ENCODE data around the gene TMEM54. TPM values are rescaled to one million over a fixed set of nuclear protein-coding genes. Genes with fewer than 3 reads are reported as not detected.

TMEM54 gene
- total RNA-seq, 1 donor from 2014 or later = 42.1 TPM

DNA sequence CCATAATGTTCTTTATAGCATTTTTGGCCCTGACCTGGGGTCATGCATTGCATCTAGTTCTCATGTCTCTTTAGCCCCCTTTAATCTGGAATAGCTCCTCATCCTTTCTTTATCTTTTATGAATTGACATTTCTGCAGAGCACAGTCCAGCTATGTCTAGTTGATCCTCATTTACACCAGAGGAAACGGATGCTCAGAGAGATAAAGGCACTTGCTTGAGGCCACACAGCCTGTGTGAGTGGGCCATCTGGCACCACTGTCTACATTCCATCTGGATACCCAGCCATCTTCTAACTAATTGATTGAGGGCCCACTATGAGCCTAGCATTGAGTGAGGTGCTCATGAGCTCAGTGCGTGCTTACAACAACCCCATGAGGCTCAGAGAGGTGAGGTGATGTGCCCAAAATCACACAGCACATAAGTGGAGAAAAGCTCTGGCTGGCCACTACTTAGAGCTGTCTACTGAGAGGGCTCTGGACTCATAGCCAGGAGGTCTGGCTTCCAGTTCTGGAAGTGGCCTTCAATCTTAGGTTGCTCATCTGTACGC lies 11.4 kb downstream of the TMEM54 start:
- TF ChIP-seq, protein P1, sequence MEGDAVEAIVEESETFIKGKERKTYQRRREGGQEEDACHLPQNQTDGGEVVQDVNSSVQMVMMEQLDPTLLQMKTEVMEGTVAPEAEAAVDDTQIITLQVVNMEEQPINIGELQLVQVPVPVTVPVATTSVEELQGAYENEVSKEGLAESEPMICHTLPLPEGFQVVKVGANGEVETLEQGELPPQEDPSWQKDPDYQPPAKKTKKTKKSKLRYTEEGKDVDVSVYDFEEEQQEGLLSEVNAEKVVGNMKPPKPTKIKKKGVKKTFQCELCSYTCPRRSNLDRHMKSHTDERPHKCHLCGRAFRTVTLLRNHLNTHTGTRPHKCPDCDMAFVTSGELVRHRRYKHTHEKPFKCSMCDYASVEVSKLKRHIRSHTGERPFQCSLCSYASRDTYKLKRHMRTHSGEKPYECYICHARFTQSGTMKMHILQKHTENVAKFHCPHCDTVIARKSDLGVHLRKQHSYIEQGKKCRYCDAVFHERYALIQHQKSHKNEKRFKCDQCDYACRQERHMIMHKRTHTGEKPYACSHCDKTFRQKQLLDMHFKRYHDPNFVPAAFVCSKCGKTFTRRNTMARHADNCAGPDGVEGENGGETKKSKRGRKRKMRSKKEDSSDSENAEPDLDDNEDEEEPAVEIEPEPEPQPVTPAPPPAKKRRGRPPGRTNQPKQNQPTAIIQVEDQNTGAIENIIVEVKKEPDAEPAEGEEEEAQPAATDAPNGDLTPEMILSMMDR (conservative IDR thresholded peaks at IDR 0.05) = no peak
- DNase-seq (ENCODE audit: extremely low spot score, unreplicated experiment) = no peak
- H3K36me3 Mint-ChIP-seq = no peaks in the 10 kb centered on the region
- H3K4me3 Mint-ChIP-seq = no peak overlapping the region
- H3K4me1 Mint-ChIP-seq (ENCODE audit: unreplicated experiment) = peaks cover 20% of the 10 kb centered on the region
- no peaks in the 10 kb centered on the region for H3K9me3 Mint-ChIP-seq
- peaks cover 67% of the 10 kb centered on the region for H3K27me3 Mint-ChIP-seq
- no peak overlapping the region for H3K27ac Mint-ChIP-seq

GRCh38 chr1:32888677-32889420 lies 12.3 kb downstream of the TMEM54 start:
- no peak overlapping the region for H3K4me3 Mint-ChIP-seq
- no peak for DNase-seq (ENCODE audit: extremely low spot score, unreplicated experiment)
- H3K9me3 Mint-ChIP-seq = no peaks in the 10 kb centered on the region
- H3K27ac Mint-ChIP-seq = no peak overlapping the region
- peaks cover 20% of the 10 kb centered on the region for H3K4me1 Mint-ChIP-seq (ENCODE audit: unreplicated experiment)
- H3K36me3 Mint-ChIP-seq = no peaks in the 10 kb centered on the region
- TF ChIP-seq, protein P1 (conservative IDR thresholded peaks at IDR 0.05) = no peak
- H3K27me3 Mint-ChIP-seq = peaks cover 72% of the 10 kb centered on the region

DNA sequence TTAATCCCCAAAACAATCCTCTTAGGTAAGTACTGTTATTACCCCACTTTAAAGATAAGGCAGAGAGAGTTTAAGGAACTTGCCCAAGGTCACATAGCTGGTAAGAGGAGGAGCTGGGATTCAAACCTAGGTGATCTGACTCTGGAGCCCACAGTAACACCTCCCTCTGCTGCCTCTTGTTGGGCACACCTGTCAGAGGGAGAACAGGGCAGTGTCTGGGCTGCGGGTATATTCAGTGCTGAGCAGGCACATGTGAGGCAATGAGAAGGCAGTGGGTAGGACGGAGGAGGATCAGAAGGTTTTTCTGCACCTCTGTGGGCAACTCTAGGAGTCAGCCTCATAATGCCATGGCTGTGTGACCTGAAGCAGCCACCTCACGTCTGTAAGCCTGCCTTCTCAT lies 13.1 kb downstream of the TMEM54 start:
- DNase-seq (ENCODE audit: extremely low spot score, unreplicated experiment) = no peak
- Mint-ChIP-seq H3K27me3 (peaks cover 78% of the 10 kb centered on the region), H3K27ac (no peak overlapping the region), H3K4me1 (ENCODE audit: unreplicated experiment) (peaks cover 20% of the 10 kb centered on the region), H3K4me3 (no peak overlapping the region), H3K36me3 (no peaks in the 10 kb centered on the region), H3K9me3 (no peaks in the 10 kb centered on the region)
- TF ChIP-seq, protein P1 (conservative IDR thresholded peaks at IDR 0.05) = no peak

- no peaks in the 10 kb centered on the region for H3K36me3 Mint-ChIP-seq
- peak overlapping the region; percentile 44 for H3K4me3 Mint-ChIP-seq
- no peaks in the 10 kb centered on the region for H3K9me3 Mint-ChIP-seq
- TF ChIP-seq, protein P1 (conservative IDR thresholded peaks at IDR 0.05) = no peak
- H3K27me3 Mint-ChIP-seq = peaks cover 77% of the 10 kb centered on the region
- H3K27ac Mint-ChIP-seq = no peak overlapping the region
- peaks cover 19% of the 10 kb centered on the region for H3K4me1 Mint-ChIP-seq (ENCODE audit: unreplicated experiment)
- DNase-seq (ENCODE audit: extremely low spot score, unreplicated experiment) = no peak
These were observed 13.6 kb downstream of the TMEM54 start for GRCh38 chr1:32887623-32888022.

DNA sequence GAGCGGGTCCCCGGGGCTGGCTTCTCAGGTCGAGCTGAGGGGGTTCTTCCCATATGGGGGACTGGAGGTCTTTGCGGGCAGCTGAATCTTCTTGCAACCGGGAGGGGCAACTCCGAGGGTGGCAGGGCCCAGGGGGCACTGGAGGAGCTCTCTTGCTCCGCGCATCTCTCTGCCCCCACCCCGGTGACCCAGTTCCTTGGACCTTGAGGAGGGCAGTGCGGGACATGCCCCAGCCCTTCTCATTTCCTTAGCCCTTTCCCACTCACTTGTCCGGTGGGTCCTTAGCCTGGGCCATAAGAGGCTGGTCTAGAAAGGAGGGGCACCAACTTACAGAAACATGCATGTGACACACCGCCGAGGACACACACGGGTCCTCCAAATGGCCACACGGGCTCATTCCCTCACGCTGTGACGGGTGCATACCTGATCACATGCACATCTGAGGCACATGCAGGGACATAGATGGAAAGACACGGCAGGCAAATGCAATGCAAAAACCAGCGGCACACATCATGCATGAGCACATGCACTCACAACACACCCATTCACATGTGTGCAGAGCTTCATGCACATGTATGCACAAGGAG lies 14.3 kb downstream of the TMEM54 start:
- TF ChIP-seq, protein P1 (conservative IDR thresholded peaks at IDR 0.05) = peak; percentile 2
- no peak overlapping the region for H3K4me3 Mint-ChIP-seq
- DNase-seq (ENCODE audit: extremely low spot score, unreplicated experiment) = no peak
- no peaks in the 10 kb centered on the region for H3K9me3 Mint-ChIP-seq
- peaks cover 70% of the 10 kb centered on the region for H3K27me3 Mint-ChIP-seq
- H3K4me1 Mint-ChIP-seq (ENCODE audit: unreplicated experiment) = peaks cover 14% of the 10 kb centered on the region
- H3K36me3 Mint-ChIP-seq = no peaks in the 10 kb centered on the region
- no peak overlapping the region for H3K27ac Mint-ChIP-seq

Measured in type B pancreatic cell (in vitro differentiated cells).